Neural progenitor cell (in vitro differentiated cells): ENCODE measurements around the gene MED4. TPM values are rescaled to one million over a fixed set of nuclear protein-coding genes. Genes with fewer than 3 reads are reported as not detected.

Source experiments
- DNase-seq: peaks from one replicate; pipeline ENCODE4 v3.0.0-alpha.2; 2016; ENCODE audit warnings: low spot score
- H2AFZ ChIP-seq: fragments of 200-600 bp; sonication (generic); replicated peaks from 2 replicates; pipeline ENCODE4 v1.6.1; 2016; ENCODE audit warnings: antibody characterized with exemption
- H3F3A ChIP-seq: fragments of 200-600 bp; sonication (generic); 2 replicates; pipeline ENCODE4 v1.6.1; 2016; ENCODE audit warnings: antibody characterized with exemption, low read depth
- H3K27ac ChIP-seq: fragments of 200-600 bp; sonication (generic); 2 replicates; pipeline ENCODE4 v1.5.1; 2016; ENCODE audit warnings: mild to moderate bottlenecking
- H3K27me3 ChIP-seq: fragments of 200-600 bp; sonication (generic); 2 replicates; pipeline ENCODE4 v1.6.1; 2016; ENCODE audit warnings: mild to moderate bottlenecking, moderate library complexity
- H3K36me3 ChIP-seq: fragments of 200-600 bp; sonication (generic); 2 replicates; pipeline ENCODE4 v1.5.1; 2016
- H3K4me1 ChIP-seq: fragments of 200-600 bp; sonication (generic); 2 replicates; pipeline ENCODE4 v1.6.1; 2016; ENCODE audit warnings: mixed run types
- H3K4me2 ChIP-seq: fragments of 200-600 bp; sonication (generic); 2 replicates; pipeline ENCODE4 v1.6.1; 2016
- H3K4me3 ChIP-seq: fragments of 200-600 bp; sonication (generic); 2 replicates; pipeline ENCODE4 v1.5.1; 2016
- H3K79me2 ChIP-seq: fragments of 200-600 bp; sonication (generic); 2 replicates; pipeline ENCODE4 v1.6.1; 2016; ENCODE audit warnings: low read depth
- H3K9ac ChIP-seq: fragments of 200-600 bp; sonication (generic); 2 replicates; pipeline ENCODE4 v1.6.1; 2016
- H3K9me3 ChIP-seq: fragments of 200-600 bp; sonication (generic); 2 replicates; pipeline ENCODE4 v1.5.1; 2016; ENCODE audit warnings: low read depth
- H4K20me1 ChIP-seq: fragments of 200-600 bp; sonication (generic); 2 replicates; pipeline ENCODE4 v1.6.1; 2016; ENCODE audit warnings: low read depth
- H3K27ac Mint-ChIP-seq: 3 replicates; pipeline ENCODE4 v1.8.0; 2021; ENCODE audit warnings: mixed read lengths
- H3K27me3 Mint-ChIP-seq: 2 replicates; pipeline ENCODE4 v1.8.0; 2022; ENCODE audit warnings: low read depth, mild to moderate bottlenecking, inconsistent platforms, moderate library complexity, mixed read lengths; ENCODE audit not compliant: insufficient read depth
- H3K36me3 Mint-ChIP-seq: 3 replicates; pipeline ENCODE4 v1.8.0; 2021; ENCODE audit warnings: mixed read lengths
- H3K4me1 Mint-ChIP-seq: 3 replicates; pipeline ENCODE4 v1.8.0; 2021; ENCODE audit warnings: mixed read lengths
- H3K4me3 Mint-ChIP-seq: 3 replicates; pipeline ENCODE4 v1.8.0; 2021; ENCODE audit warnings: mild to moderate bottlenecking, moderate library complexity, mixed read lengths
- H3K9me3 Mint-ChIP-seq: 3 replicates; pipeline ENCODE4 v1.8.0; 2020; ENCODE audit warnings: mixed read lengths
- EZH2 ChIP-seq: fragments of 200-600 bp; sonication (generic); IDR thresholded peaks from 2 replicates; pipeline ENCODE4 v1.6.1; 2017; ENCODE audit warnings: antibody characterized with exemption, mild to moderate bottlenecking, moderate library complexity
- EZH2phosphoT487 ChIP-seq: fragments of 200-600 bp; sonication (generic); IDR thresholded peaks from 2 replicates; pipeline ENCODE4 v1.6.1; 2017; ENCODE audit warnings: antibody characterized with exemption
- total RNA-seq: library from RNA; depleted of rRNA; stranded (reverse); fragments of >200 nt; gene quantifications from 2 replicates; pipeline ENCODE4 v1.2.3, GENCODE V29; 2015; ENCODE audit warnings: low replicate concordance
- TF ChIP-seq, protein P1 (sequence below): fragments of 200-600 bp; sonication (generic); IDR thresholded peaks from 2 replicates; pipeline ENCODE4 v1.5.1; 2017; ENCODE audit warnings: antibody characterized with exemption, mild to moderate bottlenecking

The MED4 gene
- total RNA-seq, 1 donor from 2014 or later: 65.9 TPM

DNA sequence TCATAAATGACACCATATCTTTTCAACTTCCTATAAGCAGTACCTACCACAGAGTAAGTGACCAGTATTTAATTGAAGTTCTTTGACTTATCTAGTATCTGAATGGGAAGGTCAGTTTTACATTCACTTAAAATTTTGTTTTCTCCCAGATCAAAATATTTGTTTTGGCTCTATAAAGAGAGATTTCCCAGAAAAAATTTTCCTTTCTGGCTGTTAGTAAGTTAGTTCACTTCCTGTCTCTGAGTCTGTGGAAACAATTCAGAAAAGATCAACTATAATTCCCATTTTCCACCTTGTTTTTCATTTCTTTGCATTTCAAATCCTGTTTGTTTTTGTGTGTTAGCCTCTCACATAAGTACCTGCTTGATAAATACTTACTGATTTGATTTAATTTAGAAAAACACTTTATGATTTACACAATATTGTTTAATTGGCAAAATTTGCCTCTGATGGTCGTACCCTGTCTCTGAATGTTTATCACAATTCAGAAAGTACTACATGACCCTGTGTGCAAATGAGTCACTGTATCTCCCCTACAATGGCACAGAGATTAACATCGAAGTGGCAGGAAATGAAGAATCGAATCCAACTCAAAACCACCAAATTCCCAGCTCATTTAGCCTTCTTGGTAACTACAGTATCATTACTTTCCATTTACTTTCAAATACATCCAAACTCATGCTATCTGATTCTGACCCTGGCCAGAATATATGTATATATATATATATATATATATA lies 15.4 kb upstream of the MED4 start:
- Histone ChIP-seq H3K36me3 (no peaks in the 10 kb centered on the region), H3K9ac (no peak overlapping the region), H3K79me2 (no peaks in the 10 kb centered on the region), H3K4me1 (no peaks in the 10 kb centered on the region), H3K27me3 (no peaks in the 10 kb centered on the region), H2AFZ (no peak overlapping the region), H3F3A (no peaks in the 10 kb centered on the region), H3K27ac (no peak overlapping the region), H3K4me3 (no peak overlapping the region), H4K20me1 (no peaks in the 10 kb centered on the region), H3K9me3 (no peaks in the 10 kb centered on the region), H3K4me2 (no peak overlapping the region)
- Mint-ChIP-seq H3K36me3 (no peaks in the 10 kb centered on the region), H3K4me3 (no peak overlapping the region), H3K27ac (no peak overlapping the region), H3K27me3 (no peaks in the 10 kb centered on the region), H3K9me3 (peaks cover 1% of the 10 kb centered on the region), H3K4me1 (peaks cover 5% of the 10 kb centered on the region)
- TF ChIP-seq EZH2: no peak
- TF ChIP-seq, protein P1, sequence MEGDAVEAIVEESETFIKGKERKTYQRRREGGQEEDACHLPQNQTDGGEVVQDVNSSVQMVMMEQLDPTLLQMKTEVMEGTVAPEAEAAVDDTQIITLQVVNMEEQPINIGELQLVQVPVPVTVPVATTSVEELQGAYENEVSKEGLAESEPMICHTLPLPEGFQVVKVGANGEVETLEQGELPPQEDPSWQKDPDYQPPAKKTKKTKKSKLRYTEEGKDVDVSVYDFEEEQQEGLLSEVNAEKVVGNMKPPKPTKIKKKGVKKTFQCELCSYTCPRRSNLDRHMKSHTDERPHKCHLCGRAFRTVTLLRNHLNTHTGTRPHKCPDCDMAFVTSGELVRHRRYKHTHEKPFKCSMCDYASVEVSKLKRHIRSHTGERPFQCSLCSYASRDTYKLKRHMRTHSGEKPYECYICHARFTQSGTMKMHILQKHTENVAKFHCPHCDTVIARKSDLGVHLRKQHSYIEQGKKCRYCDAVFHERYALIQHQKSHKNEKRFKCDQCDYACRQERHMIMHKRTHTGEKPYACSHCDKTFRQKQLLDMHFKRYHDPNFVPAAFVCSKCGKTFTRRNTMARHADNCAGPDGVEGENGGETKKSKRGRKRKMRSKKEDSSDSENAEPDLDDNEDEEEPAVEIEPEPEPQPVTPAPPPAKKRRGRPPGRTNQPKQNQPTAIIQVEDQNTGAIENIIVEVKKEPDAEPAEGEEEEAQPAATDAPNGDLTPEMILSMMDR: no peak
- TF ChIP-seq EZH2phosphoT487: no peak
- DNase-seq: no peak

DNA sequence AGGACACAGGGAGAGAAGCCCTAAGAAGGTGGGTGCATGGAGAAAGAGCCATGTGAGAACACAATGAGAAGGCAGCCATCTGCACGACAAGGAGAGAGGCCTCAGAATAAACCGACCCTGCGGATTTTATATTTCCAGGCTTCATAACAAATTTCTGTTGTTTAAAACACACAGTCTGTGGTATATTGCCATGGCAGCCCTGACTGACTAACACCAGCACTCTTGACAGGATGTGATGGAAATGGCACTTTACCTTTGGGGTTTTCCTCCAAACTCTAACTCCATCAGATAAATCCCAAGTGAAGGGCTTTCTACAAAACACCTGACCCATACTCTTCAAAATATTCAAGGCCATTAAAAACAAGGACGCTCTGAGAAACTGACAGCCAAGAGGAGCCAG lies 13.2 kb upstream of the MED4 start:
- no peaks in the 10 kb centered on the region for H4K20me1 ChIP-seq
- H3K27ac Mint-ChIP-seq: no peak overlapping the region
- H3K27me3 ChIP-seq: no peaks in the 10 kb centered on the region
- no peaks in the 10 kb centered on the region for H3K79me2 ChIP-seq
- no peak overlapping the region for H3K4me2 ChIP-seq
- no peaks in the 10 kb centered on the region for H3K36me3 Mint-ChIP-seq
- peaks cover 5% of the 10 kb centered on the region for H3K4me1 Mint-ChIP-seq
- no peak for DNase-seq
- no peak overlapping the region for H3K27ac ChIP-seq
- TF ChIP-seq, protein P1: no peak
- TF ChIP-seq EZH2phosphoT487 (no peak), EZH2 (no peak)
- no peaks in the 10 kb centered on the region for H3K36me3 ChIP-seq
- H3K9me3 ChIP-seq: no peaks in the 10 kb centered on the region
- no peak overlapping the region for H3K4me3 Mint-ChIP-seq
- no peak overlapping the region for H3K4me3 ChIP-seq
- no peaks in the 10 kb centered on the region for H3F3A ChIP-seq
- H3K4me1 ChIP-seq: no peaks in the 10 kb centered on the region
- peaks cover 3% of the 10 kb centered on the region for H3K27me3 Mint-ChIP-seq
- H2AFZ ChIP-seq: no peak overlapping the region
- no peak overlapping the region for H3K9ac ChIP-seq
- H3K9me3 Mint-ChIP-seq: peaks cover 1% of the 10 kb centered on the region

DNA sequence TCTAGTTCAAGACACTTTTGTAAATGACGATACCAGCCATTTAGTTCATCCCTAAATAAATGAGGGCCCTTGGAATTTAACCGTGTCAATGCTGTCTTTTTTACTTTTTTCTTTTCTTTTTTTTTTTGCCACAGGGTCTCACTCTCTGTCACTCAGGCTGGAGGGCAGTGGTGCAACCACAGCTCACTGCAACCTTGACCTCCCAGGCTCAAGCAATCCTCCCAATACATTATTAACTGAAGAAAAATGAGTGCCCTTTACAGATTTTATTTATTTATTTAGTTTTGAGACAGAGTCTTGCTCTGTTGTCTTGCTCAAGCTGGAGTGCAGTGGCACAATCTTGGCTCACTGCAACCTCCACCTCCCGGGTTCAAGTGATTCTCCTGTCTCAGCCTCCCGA lies 2.9 kb upstream of the MED4 start:
- Mint-ChIP-seq H3K4me1 (peaks cover 10% of the 10 kb centered on the region), H3K36me3 (no peaks in the 10 kb centered on the region), H3K27ac (no peak overlapping the region), H3K4me3 (no peak overlapping the region), H3K9me3 (no peaks in the 10 kb centered on the region), H3K27me3 (peaks cover 5% of the 10 kb centered on the region)
- H3K79me2 ChIP-seq: peaks cover 22% of the 10 kb centered on the region
- H3K9me3 ChIP-seq: no peaks in the 10 kb centered on the region
- no peak overlapping the region for H3K27ac ChIP-seq
- peaks cover 10% of the 10 kb centered on the region for H4K20me1 ChIP-seq
- peaks cover 8% of the 10 kb centered on the region for H3K4me1 ChIP-seq
- H3K36me3 ChIP-seq: no peaks in the 10 kb centered on the region
- no peak overlapping the region for H3K4me3 ChIP-seq
- TF ChIP-seq EZH2 (no peak), EZH2phosphoT487 (no peak)
- TF ChIP-seq, protein P1: no peak
- H3F3A ChIP-seq: no peaks in the 10 kb centered on the region
- no peak for DNase-seq
- no peak overlapping the region for H2AFZ ChIP-seq
- no peaks in the 10 kb centered on the region for H3K27me3 ChIP-seq
- no peak overlapping the region for H3K4me2 ChIP-seq
- no peak overlapping the region for H3K9ac ChIP-seq
